ENCODE results near the gene CNN3.

- TF ChIP-seq NRF1 (IDR thresholded peaks at IDR 0.05; ENCODE audit: low read depth, low read length) (no peak), POLR2AphosphoS5 (IDR thresholded peaks at IDR 0.05; ENCODE audit: low read depth, low read length) (no peak), CTCF (IDR thresholded peaks at IDR 0.05) (no peak), RAD21 (IDR thresholded peaks at IDR 0.05; ENCODE audit: low read length) (no peak), JUND (IDR thresholded peaks at IDR 0.05) (0 out of 2 replicates have a peak, but pooled peaks have one; percentile 14)
- TF ChIP-seq, protein P1, sequence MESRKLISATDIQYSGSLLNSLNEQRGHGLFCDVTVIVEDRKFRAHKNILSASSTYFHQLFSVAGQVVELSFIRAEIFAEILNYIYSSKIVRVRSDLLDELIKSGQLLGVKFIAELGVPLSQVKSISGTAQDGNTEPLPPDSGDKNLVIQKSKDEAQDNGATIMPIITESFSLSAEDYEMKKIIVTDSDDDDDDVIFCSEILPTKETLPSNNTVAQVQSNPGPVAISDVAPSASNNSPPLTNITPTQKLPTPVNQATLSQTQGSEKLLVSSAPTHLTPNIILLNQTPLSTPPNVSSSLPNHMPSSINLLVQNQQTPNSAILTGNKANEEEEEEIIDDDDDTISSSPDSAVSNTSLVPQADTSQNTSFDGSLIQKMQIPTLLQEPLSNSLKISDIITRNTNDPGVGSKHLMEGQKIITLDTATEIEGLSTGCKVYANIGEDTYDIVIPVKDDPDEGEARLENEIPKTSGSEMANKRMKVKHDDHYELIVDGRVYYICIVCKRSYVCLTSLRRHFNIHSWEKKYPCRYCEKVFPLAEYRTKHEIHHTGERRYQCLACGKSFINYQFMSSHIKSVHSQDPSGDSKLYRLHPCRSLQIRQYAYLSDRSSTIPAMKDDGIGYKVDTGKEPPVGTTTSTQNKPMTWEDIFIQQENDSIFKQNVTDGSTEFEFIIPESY (IDR thresholded peaks at IDR 0.05; ENCODE audit: borderline replicate concordance, low read depth): no peak
- TF ChIP-seq, protein P2, sequence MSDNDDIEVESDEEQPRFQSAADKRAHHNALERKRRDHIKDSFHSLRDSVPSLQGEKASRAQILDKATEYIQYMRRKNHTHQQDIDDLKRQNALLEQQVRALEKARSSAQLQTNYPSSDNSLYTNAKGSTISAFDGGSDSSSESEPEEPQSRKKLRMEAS (IDR thresholded peaks at IDR 0.05; ENCODE audit: low read depth): no peak
Observed at GRCh38 chr1:94866164-94866807, 60.6 kb downstream of the CNN3 start.
